Measurements from ENCODE around the gene USF3.
A peak's percentile ranks its signal among the peaks of the same experiment; 100 is the strongest.

USF3 gene, protein sequence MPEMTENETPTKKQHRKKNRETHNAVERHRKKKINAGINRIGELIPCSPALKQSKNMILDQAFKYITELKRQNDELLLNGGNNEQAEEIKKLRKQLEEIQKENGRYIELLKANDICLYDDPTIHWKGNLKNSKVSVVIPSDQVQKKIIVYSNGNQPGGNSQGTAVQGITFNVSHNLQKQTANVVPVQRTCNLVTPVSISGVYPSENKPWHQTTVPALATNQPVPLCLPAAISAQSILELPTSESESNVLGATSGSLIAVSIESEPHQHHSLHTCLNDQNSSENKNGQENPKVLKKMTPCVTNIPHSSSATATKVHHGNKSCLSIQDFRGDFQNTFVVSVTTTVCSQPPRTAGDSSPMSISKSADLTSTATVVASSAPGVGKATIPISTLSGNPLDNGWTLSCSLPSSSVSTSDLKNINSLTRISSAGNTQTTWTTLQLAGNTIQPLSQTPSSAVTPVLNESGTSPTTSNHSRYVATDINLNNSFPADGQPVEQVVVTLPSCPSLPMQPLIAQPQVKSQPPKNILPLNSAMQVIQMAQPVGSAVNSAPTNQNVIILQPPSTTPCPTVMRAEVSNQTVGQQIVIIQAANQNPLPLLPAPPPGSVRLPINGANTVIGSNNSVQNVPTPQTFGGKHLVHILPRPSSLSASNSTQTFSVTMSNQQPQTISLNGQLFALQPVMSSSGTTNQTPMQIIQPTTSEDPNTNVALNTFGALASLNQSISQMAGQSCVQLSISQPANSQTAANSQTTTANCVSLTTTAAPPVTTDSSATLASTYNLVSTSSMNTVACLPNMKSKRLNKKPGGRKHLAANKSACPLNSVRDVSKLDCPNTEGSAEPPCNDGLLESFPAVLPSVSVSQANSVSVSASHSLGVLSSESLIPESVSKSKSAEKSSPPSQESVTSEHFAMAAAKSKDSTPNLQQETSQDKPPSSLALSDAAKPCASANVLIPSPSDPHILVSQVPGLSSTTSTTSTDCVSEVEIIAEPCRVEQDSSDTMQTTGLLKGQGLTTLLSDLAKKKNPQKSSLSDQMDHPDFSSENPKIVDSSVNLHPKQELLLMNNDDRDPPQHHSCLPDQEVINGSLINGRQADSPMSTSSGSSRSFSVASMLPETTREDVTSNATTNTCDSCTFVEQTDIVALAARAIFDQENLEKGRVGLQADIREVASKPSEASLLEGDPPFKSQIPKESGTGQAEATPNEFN (N-terminal part only)

DNA sequence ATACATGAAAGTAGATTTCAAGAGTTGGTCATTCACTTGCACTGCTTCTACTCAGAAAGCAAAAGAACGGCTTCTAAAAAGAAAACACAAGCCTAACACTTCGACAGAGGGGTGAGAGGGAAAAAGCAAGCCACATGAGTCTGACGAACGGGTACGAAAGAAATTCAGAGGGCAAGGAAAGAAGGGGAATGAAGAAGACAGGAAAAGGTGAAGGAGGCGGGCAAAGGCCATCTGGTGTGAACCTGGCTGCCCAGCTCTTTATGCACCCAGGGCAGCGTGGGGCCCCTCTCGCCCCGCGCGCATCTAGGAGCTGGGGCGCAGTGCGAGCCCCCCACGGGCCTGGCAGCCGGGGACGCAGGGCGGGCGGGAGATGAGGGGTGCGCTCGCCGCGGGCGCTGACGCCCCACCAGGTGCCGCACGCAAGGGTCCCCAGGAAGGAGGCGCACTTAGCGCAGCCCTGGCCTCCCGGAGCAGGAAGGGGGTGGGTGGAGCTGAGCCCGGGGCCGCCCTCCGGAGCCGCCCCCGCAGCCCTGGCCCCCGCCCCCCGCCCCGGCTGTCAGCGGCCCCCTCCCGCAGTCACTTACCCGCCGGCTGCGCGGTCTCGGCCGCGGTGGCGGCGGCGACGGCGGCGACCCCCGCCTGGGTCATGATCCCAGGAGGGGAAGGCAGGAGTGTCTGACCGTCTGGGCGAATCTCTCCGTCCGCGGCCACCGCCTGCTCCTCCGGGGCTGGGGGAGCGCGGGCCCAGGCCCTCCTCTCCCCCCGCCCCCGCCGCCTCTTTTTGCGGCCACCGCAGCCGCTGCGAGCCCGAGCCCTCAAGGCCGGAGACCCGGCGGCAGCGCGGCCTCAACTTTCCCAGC lies at the start of gene USF3:
Gene USF3, minus strand, starts transcription at position 857 of the 860 bp plus-strand sequence. CDS start 21,764 bp downstream, outside the sequence.
- DNase-seq (ENCODE audit: low read depth in 2 of 2): peak; percentile 77 to 78

DNA sequence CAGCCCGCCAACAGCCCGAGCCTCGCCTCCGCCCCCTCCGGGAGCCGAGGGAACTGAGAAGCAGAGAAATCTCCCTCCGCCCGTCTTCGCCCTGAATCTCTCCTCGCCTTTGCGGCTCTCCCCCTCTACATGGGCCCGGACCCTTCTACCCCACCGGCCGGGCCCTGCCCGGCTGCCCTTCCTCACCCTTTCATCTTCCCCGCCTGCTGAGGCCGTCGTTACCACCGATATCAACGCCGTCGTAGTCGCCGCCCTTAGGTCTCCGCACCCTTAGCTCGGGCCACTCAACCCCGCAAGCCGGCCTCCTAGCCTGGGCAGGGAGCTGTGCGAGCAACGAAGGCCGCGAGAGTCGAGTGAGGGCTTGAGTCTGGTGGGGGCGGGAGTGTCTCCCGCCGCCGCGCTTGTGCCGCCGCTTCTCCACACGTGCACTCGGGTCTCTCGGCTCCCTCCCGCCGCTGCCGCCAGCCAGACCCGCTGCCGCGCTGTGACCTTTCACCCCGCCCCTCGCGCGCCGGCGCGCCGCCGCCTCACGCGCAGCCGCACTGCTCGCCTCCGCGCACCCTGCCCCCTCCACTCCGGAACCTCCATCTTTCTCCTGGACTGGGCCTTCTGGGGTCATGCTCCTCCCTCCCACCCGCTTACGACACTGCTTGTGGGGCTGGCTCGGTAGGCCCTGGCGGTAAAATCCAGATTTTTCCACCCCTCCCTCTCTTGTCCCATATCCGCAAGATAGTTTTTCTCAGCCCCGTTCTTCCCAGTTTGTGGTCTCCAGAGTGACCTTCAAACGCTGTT lies 49.5 kb upstream of the USF3 start, which contains the start of gene NAA50:
Gene NAA50, minus strand, starts transcription at position 494 of the 792 bp plus-strand sequence. Its CDS starts 300 bp downstream, at position 194.
- peak; percentile 92 to 95 for DNase-seq (ENCODE audit: low read depth in 2 of 2)

DNA sequence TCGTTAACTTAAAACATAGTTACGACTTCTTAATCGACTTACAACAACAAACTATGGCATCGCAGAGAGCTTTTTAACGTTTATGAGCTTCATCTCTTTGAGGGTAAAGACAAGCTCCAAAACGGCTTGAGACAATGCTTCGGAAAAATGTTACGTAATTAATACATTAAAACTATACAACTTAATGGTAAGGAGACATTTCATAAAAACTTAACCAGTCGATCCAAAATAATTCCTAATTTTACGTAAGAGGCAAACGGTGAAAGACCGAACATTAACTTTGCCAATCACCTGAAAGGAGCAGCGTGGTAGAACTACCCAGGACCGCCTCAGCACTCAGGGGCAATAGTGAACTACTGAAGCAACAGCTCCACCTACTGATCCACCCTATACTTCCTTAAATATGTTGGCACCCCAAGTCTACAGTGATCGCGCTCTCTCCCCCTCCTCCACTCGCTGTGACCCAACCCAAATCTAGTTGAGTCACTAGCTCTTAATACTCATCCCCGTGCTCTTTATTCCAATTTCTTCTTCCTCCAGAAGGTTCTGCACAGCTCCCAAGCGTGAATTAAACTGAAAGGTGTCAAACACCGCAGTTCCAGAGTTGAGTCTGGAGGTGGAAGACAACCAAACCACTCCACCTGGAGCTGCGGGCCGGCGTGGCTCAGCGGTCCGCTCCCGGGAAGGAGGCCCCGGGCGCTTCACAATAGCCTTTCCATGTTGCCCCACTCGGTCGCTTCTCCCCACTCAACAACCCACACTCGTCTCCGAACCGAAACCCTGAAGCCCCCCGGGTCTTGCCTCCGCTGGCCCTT lies 48.7 kb upstream of the USF3 start:
- peak; percentile 60 to 70 for DNase-seq (ENCODE audit: low read depth in 2 of 2)

- no peak for DNase-seq (ENCODE audit: low read depth in 2 of 2)
These were observed 46.7 kb upstream of the USF3 start for GRCh38 chr3:113743006-113743630.

GRCh38 chr3:113741620-113742019 lies 45.2 kb upstream of the USF3 start:
- DNase-seq (ENCODE audit: low read depth in 2 of 2): no peak

- DNase-seq (ENCODE audit: low read depth in 2 of 2): no peak
These were observed 44.6 kb upstream of the USF3 start for GRCh38 chr3:113741086-113741485.

DNA sequence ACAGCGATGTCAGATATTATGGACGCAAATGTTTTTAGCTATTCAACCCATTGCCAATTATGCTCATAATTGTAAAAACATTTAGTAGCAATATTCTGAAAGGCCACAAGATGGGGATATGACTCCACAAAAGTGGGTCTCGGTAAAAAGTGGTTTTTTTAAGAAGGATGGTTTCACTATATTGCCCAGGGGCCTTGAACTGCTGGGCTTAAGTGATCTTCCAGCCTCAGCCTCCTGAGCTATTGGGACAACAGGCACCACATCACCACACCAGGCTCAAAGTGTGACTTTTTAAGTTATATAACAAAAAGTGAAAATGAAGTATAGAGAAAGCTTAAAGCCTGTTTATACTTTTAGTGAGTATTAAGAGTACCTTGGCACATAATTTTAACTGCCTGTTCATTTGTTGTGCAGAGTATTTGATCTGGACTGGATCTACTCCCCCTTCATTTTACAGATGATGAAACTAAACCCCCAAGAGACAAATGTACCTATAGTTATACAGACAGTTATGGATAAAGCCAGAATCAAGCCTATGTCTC lies 40.2 kb upstream of the USF3 start:
- no peak for DNase-seq (ENCODE audit: low read depth in 2 of 2)

DNA sequence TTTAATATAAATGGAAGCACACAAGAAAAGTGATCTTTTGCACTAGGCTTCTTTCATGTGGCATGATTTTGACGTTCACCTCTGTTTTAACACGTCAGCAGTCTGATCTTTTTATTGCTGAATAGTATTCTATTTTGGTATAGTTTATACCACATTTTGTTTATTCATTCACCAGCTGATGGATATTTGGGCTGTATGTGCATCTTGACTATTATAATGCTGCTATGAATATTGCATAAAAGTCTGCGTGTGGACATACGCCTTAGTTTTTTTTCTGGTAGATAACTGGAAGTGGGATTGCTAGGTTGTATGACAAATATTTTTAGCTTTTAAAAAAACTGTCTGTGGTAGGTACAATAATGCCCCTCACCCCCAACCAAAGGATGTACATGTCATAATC lies 35.3 kb upstream of the USF3 start:
- DNase-seq (ENCODE audit: low read depth in 2 of 2): no peak

- no peak for DNase-seq (ENCODE audit: low read depth in 2 of 2)
These were observed 34.1 kb upstream of the USF3 start for GRCh38 chr3:113730550-113730949.

DNA sequence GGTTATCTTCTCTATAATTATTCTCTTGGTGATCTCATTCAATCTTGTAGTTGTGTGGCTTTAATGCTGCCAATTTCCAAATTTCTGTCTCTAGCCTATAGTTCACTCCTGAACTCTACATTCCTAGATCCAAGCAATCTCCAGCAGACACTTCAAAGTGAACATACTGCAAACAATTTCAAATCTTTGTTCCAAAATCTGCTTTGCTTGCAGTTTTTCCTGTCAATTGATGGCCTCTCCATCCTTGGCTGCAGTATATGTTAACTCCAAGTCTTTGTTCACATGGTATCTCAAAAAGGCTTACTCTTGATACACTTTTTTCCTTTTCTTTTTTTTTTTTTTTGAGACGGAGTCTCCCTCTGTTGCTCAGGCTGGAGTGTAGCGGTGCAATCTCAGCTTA lies 32.2 kb upstream of the USF3 start:
- no peak for DNase-seq (ENCODE audit: low read depth in 2 of 2)

GRCh38 chr3:113721636-113722035 lies 25.2 kb upstream of the USF3 start:
- no peak for DNase-seq (ENCODE audit: low read depth in 2 of 2)

DNA sequence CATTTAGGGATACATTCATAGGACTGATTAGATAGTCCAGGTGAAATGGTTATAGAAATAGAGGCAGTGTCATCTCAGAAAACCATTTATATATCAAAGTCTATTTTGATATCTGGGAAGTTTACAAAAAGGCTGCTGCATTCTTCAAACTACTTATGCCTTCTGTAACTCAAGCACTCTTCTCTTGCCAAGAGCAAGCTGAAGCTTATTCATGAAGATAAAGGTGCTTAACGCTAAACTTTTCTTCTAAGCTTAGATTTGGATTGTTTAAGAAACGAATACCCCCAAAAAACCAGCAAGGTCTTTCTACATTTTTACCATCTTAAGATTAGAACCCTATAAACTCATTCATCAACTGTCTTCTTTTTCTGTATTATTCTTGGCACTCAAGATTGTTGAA lies 23.3 kb upstream of the USF3 start:
- no peak for DNase-seq (ENCODE audit: low read depth in 2 of 2)

DNA sequence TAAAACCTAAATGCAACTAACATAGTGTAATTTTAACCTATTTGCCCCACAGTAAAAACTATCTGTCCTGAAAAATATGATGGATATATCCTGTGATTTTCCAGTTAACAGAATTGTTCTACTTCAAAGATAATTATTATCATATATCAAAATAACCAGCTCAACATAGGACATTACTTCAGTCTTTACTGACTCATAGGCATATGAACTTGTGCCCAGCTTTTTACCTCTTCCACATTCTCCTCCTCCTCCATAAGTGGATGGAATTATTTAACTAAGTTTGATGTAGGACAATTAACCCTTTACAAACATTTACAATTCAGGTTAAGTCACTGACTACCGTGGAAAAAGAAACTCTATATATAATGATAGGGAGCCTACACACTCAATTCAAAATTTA lies 22.9 kb upstream of the USF3 start:
- DNase-seq (ENCODE audit: low read depth in 2 of 2): no peak

DNA sequence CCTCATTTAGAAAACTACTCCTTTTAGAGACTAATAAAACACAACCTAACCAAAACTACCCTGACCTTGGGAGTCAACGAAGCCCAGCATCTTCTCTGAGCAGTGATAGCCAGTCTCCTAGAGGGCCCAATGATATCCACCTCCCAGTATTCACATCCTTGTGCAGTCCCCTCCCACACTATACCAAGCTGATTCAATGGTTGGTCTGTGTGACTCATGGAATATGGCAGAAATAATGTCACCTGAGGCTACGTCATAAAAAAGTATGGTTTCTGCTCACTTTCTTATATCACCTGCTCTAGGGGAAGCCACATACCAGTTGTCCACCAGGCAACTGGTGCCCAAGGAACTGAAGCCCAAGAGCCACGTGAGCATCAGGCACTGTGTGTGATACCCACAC lies 21.4 kb upstream of the USF3 start:
- no peak for DNase-seq (ENCODE audit: low read depth in 2 of 2)

- no peak for DNase-seq (ENCODE audit: low read depth in 2 of 2)
These were observed 20.9 kb upstream of the USF3 start for GRCh38 chr3:113717308-113717707.

DNA sequence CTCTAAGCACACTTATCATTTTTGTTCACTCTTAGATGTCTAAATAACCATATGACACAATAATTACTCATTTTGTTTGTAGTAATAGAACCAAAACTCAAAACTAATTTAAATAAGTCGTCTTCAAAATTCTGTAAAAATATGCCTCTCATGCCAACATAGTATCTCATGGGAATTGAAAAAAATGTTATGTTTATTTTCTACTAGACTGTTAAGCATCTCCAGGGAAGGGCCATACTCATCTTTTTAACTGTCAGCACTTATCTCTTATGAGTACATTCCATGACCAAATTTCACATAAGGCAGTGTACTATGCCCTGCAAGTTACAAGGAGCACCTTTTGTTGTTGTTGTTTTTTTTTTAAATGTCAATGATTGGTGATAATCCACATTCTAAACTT lies 18.3 kb upstream of the USF3 start:
- no peak for DNase-seq (ENCODE audit: low read depth in 2 of 2)

GRCh38 chr3:113712129-113712528 lies 15.7 kb upstream of the USF3 start:
- no peak for DNase-seq (ENCODE audit: low read depth in 2 of 2)

DNA sequence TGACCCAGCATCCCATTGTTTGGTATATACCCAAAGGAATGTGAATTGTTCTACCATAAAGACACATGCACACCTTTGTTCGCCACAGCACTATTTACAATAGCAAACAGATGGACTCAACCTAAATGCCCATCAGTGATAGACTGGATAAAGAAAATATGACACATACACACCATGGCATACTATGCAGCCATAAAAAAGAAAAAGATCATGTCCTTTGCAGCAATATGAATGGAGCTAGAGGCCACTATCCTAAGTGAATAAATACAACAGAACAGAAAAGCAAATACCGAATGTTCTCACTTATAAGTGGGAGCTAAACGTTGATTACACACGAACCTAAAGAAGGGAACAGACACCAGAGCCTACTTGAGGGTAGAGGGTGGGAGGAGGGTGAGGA lies 11.4 kb upstream of the USF3 start:
- DNase-seq (ENCODE audit: low read depth in 2 of 2): no peak

DNA sequence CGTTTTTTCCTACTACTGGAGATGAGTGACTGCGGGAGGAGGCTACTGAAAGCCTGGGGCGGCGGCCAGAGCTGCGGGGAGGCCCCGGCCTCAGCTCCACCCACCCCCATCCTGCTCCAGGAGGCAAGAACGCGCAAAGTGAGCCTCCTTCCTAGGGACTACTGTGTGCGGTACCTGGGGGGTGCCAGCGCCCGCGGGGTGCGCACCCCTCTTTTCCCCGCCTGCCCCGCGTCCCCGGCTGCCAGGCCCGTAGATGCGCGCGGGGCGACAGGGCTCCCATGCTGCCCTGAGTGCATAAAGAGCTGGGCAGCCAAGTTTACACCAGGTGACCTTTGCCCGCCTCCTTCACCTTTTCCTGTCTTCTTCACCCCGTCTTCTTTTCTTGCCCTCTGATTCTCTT lies 2.5 kb upstream of the USF3 start:
- no peak for DNase-seq (ENCODE audit: low read depth in 2 of 2)

Data from stimulated activated CD8-positive, alpha-beta memory T cell treated with anti-CD3 and anti-CD28 coated beads, Interleukin-15, amount 100 ng/mL, for 48 hours (primary cell).